ENCODE measurements around the gene RER1.

DNA sequence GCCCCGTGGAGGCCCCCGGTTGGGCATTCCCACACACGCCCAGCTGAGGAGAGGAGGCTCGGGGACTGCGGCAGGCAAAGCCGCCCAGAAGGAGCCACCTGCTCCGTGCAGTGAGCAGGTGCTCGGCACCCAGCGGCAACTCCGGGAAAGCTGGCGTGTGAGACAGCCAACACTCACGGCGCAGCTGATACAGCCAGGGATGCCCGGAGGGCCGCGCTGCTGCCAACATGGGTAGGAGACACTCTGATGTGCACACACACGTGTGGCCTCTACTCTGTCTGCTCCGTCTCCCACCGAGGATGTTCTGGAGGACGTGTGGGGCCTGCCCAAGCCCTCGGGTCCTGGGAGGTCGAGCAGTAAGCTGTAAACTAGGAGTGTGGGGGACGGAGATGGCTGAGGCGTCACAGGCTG is 13.2 kb upstream of the RER1 start:
- TF ChIP-seq POLR2A (IDR thresholded peaks at IDR 0.05): no peak
- TF ChIP-seq, protein P1, sequence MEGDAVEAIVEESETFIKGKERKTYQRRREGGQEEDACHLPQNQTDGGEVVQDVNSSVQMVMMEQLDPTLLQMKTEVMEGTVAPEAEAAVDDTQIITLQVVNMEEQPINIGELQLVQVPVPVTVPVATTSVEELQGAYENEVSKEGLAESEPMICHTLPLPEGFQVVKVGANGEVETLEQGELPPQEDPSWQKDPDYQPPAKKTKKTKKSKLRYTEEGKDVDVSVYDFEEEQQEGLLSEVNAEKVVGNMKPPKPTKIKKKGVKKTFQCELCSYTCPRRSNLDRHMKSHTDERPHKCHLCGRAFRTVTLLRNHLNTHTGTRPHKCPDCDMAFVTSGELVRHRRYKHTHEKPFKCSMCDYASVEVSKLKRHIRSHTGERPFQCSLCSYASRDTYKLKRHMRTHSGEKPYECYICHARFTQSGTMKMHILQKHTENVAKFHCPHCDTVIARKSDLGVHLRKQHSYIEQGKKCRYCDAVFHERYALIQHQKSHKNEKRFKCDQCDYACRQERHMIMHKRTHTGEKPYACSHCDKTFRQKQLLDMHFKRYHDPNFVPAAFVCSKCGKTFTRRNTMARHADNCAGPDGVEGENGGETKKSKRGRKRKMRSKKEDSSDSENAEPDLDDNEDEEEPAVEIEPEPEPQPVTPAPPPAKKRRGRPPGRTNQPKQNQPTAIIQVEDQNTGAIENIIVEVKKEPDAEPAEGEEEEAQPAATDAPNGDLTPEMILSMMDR (IDR thresholded peaks at IDR 0.05): no peak

Data from heart left ventricle (tissue), 13 donors.